ENCODE data around the gene TCF12. TPM values are rescaled to one million over a fixed set of nuclear protein-coding genes. Genes with fewer than 3 reads are reported as not detected.

The TCF12 gene
- total and polyA plus RNA-seq, 2 donors (not counting 3 experiments of a cell fraction or from before 2014, with no cell fraction given), result 72.1 to 133 TPM

GRCh38 chr15:57305009-57305408, 386.6 kb downstream of the TCF12 start:
- DNase-seq (ENCODE audit: low read depth, low spot score), result no peak
- Histone ChIP-seq H3K27me3 (ENCODE audit: control insufficient read depth in 2 of 2, insufficient read depth in 2 of 2, low read length in 2 of 2) (no peaks in the 10 kb centered on the region), H3K27ac (ENCODE audit: insufficient read depth, low read depth, low read length) (no peak overlapping the region), H3K9me1 (replicated peaks; ENCODE audit: control insufficient read depth, extremely low read depth, insufficient read depth, low read length) (no peaks in the 10 kb centered on the region), H3K79me2 (ENCODE audit: control insufficient read depth, insufficient read depth, low read length) (no peaks in the 10 kb centered on the region), H3K4me3 (replicated peaks in 1 of 3; ENCODE audit: insufficient read depth in 1 of 3, low read depth in 1 of 3, low read length in 3 of 3) (no peak overlapping the region), H3K9me3 (replicated peaks; ENCODE audit: control insufficient read depth, insufficient read depth, low read length) (no peaks in the 10 kb centered on the region), H2AFZ (ENCODE audit: low read depth, low read length) (no peak overlapping the region), H3K4me1 (ENCODE audit: control insufficient read depth, extremely low read depth, insufficient read depth, low read length) (peaks cover 11% of the 10 kb centered on the region), H3K36me3 (ENCODE audit: control insufficient read depth in 2 of 2, extremely low read depth in 1 of 2, insufficient read depth in 2 of 2, low read length in 2 of 2) (no peaks in the 10 kb centered on the region), H4K20me1 (replicated peaks; ENCODE audit: control insufficient read depth, extremely low read depth, insufficient read depth, low read length) (no peaks in the 10 kb centered on the region), H3K9ac (replicated peaks; ENCODE audit: extremely low read depth, insufficient read depth, low read length) (no peak overlapping the region), H3K4me2 (ENCODE audit: insufficient read depth, low read length) (no peak overlapping the region)
- FAIRE-seq, result no peak
- dilution Hi-C loops (cut with MboI; ENCODE audit: extremely low pct_ligation_motif_present, low sequenced_read_pairs), result no loop called here
- TF ChIP-seq GATA2 (IDR thresholded peaks at IDR 0.05; ENCODE audit: insufficient read depth, insufficient read length, low read depth, low read length) (no peak), MYC (IDR thresholded peaks at IDR 0.05; ENCODE audit: low read depth, low read length) (no peak), POLR2AphosphoS5 (IDR thresholded peaks at IDR 0.05; ENCODE audit: insufficient read depth, low read depth, low read length) (no peak), CTCF (IDR thresholded peaks at IDR 0.05; ENCODE audit: extremely low read depth in 1 of 2, insufficient read depth in 1 of 2, low read depth in 1 of 2, low read length in 2 of 2) (no peak), EZH2 (IDR thresholded peaks at IDR 0.05; ENCODE audit: borderline replicate concordance, low read depth, low read length, severe bottlenecking) (no peak), FOS (IDR thresholded peaks at IDR 0.05; ENCODE audit: borderline replicate concordance, insufficient read depth, low read length) (no peak), JUN (IDR thresholded peaks at IDR 0.05; ENCODE audit: borderline replicate concordance, insufficient read depth, insufficient read length, low read depth) (no peak), POLR2A (IDR thresholded peaks at IDR 0.05; ENCODE audit: low read depth, low read length) (no peak)
- TF ChIP-seq, protein P1, sequence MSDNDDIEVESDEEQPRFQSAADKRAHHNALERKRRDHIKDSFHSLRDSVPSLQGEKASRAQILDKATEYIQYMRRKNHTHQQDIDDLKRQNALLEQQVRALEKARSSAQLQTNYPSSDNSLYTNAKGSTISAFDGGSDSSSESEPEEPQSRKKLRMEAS (IDR thresholded peaks at IDR 0.05; ENCODE audit: insufficient read depth, insufficient read length), result no peak
- ChIA-PET POLR2A (no interaction called here), CTCF (interaction anchor here (1.2 to 3.4 kb wide), 4 partner anchors 36 to 808 kb away, joined by 3 to 93 read pairs (median 4); no protein-coding TSS in a partner anchor)
- intact Hi-C loops (cut with micrococcal nuclease), result loop anchor here (5.0 kb wide), 2 partner anchors 288 to 388 kb away; partner anchors contain the start of gene TCF12
- BruUV-seq (replicated peaks), result no TSS peak
